ENCODE measurements around the gene SSBP1.
A peak's percentile ranks its signal among the peaks of the same experiment; 100 is the strongest.
"Not testable (repeated sequence)": the region's sequence is repeated elsewhere in the genome, so short reads cannot be mapped to it uniquely, and the experiment has no call there.

SSBP1 gene

GRCh38 chr7:141737836-141738591 is at the start of gene SSBP1:
TSS of gene SSBP1 (plus strand) at chr7:141738358. CDS start at chr7:141739167, 809 bp downstream.
- peak; percentile 83 to 87 for DNase-seq (ENCODE audit: low read depth in 2 of 2)

- DNase-seq (ENCODE audit: low read depth in 2 of 2), result not testable (repeated sequence)
Measured at GRCh38 chr7:141689072-141689825, 48.9 kb upstream of the SSBP1 start.

GRCh38 chr7:141691540-141691939 is 46.6 kb upstream of the SSBP1 start:
- no peak for DNase-seq (ENCODE audit: low read depth in 2 of 2)

GRCh38 chr7:141691961-141692360 is 46.2 kb upstream of the SSBP1 start:
- no peak for DNase-seq (ENCODE audit: low read depth in 2 of 2)

GRCh38 chr7:141693082-141693481 is 45.1 kb upstream of the SSBP1 start:
- DNase-seq (ENCODE audit: low read depth in 2 of 2), result no peak

GRCh38 chr7:141695803-141696289 is 42.3 kb upstream of the SSBP1 start:
- no peak for DNase-seq (ENCODE audit: low read depth in 2 of 2)

- no peak for DNase-seq (ENCODE audit: low read depth in 2 of 2)
Measured at GRCh38 chr7:141696348-141696747, 41.8 kb upstream of the SSBP1 start.

GRCh38 chr7:141697211-141697871 is 40.8 kb upstream of the SSBP1 start:
- no peak for DNase-seq (ENCODE audit: low read depth in 2 of 2)

GRCh38 chr7:141698247-141699015 is 39.7 kb upstream of the SSBP1 start:
- DNase-seq (ENCODE audit: low read depth in 2 of 2), result no peak

GRCh38 chr7:141699860-141700259 is 38.3 kb upstream of the SSBP1 start:
- no peak for DNase-seq (ENCODE audit: low read depth in 2 of 2)

- DNase-seq (ENCODE audit: low read depth in 2 of 2), result no peak
Measured at GRCh38 chr7:141700296-141700847, 37.8 kb upstream of the SSBP1 start.

- no peak for DNase-seq (ENCODE audit: low read depth in 2 of 2)
Measured at GRCh38 chr7:141700848-141701371, 37.2 kb upstream of the SSBP1 start.

GRCh38 chr7:141701489-141702046 is 36.6 kb upstream of the SSBP1 start:
- DNase-seq (ENCODE audit: low read depth in 2 of 2), result peak; percentile 40 to 51

GRCh38 chr7:141702047-141702567 is 36.1 kb upstream of the SSBP1 start, which contains the start of gene DENND11:
TSS of gene DENND11 (minus strand) at chr7:141702166. CDS start at chr7:141702153, 13 bp downstream.
- DNase-seq (ENCODE audit: low read depth in 2 of 2), result peak in 1 of 2 experiments; percentile 25

GRCh38 chr7:141702892-141703291 is 35.3 kb upstream of the SSBP1 start:
- no peak for DNase-seq (ENCODE audit: low read depth in 2 of 2)

GRCh38 chr7:141704112-141704511 is 34.0 kb upstream of the SSBP1 start:
- DNase-seq (ENCODE audit: low read depth in 2 of 2), result no peak

- no peak for DNase-seq (ENCODE audit: low read depth in 2 of 2)
Measured at GRCh38 chr7:141704741-141705140, 33.4 kb upstream of the SSBP1 start.

GRCh38 chr7:141706239-141707064 is 31.7 kb upstream of the SSBP1 start:
- no peak for DNase-seq (ENCODE audit: low read depth in 2 of 2)

GRCh38 chr7:141708351-141708750 is 29.8 kb upstream of the SSBP1 start, which contains the start of gene WEE2:
TSS of gene WEE2 (plus strand) at chr7:141708353. CDS start at chr7:141708759, 406 bp downstream.
- DNase-seq (ENCODE audit: low read depth in 2 of 2), result no peak
